ENCODE data around the gene SLC8A3. TPM values are rescaled to one million over a fixed set of nuclear protein-coding genes. Genes with fewer than 3 reads are reported as not detected.

SLC8A3 gene
- total RNA-seq, 1 experiment from 2014 or later = 0.13 TPM

DNA sequence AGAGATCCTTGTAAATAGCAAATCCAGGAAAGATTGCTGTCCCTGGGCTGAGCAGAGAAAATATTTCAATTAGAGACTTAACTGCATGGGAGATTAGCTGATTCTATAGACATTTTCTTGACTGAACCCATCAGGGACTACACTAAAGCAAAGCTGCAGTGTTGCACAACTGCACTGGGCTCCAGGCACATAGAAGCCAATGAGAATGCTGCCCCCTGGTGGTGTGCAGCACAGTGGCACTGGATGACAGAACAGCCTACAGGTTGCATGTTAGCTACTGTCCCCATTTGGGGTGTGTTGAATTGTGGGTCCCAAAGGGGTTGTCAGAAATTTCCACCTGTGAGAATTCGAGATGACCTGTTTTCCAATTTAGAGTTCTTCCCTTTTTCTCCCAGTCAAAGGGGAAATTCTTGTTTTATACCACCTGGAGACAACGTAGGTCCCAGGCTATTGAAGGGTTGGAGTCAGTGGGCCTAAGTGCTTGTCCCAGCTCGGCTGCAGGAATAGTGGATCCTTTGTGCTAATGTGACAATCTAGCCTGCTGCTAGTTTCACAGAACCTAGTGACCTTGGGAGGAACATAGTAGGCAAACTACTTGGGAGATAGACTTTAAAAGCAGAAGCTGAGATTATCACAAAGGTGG is 114.7 kb downstream of the SLC8A3 start:
- WGBS (ENCODE audit: extremely low coverage, insufficient read length, low lambda C conversion rate) = no CpG with 5 or more reads among the region's 3 CpGs
- Histone ChIP-seq H3K18ac (ENCODE audit: insufficient read length, low read depth, low read length) (no peak overlapping the region), H2BK120ac (ENCODE audit: low read depth, low read length, poor library complexity, severe bottlenecking) (no peak overlapping the region), H3K9ac (ENCODE audit: extremely low read depth, insufficient read length, low read length) (no peak overlapping the region), H3K9me3 (ENCODE audit: control insufficient read depth, low read depth, low read length) (no peaks in the 10 kb centered on the region), H3K14ac (ENCODE audit: insufficient read depth, low read length) (no peak overlapping the region), H3K4ac (ENCODE audit: low read depth, low read length) (no peak overlapping the region), H4K91ac (ENCODE audit: insufficient read length, low read depth, low read length) (no peak overlapping the region), H3K79me1 (ENCODE audit: insufficient read depth, low read depth, low read length, poor library complexity, severe bottlenecking) (no peaks in the 10 kb centered on the region), H4K8ac (replicated peaks; ENCODE audit: insufficient read length, low read depth, low read length) (no peak overlapping the region), H2BK20ac (ENCODE audit: low read depth, low read length, poor library complexity, severe bottlenecking) (no peak overlapping the region), H3T11ph (ENCODE audit: low read length) (no peak overlapping the region), H2BK12ac (ENCODE audit: insufficient read length, low read depth, low read length) (no peak overlapping the region), H4K20me1 (ENCODE audit: control insufficient read depth, insufficient read depth, insufficient read length) (no peaks in the 10 kb centered on the region), H3K27me3 (ENCODE audit: insufficient read depth, low read length) (no peaks in the 10 kb centered on the region), H2BK5ac (ENCODE audit: insufficient read length, low read length) (no peak overlapping the region), H3K23ac (ENCODE audit: insufficient read length, low read depth, low read length) (no peak overlapping the region), H3K79me2 (ENCODE audit: insufficient read depth, low read length) (no peaks in the 10 kb centered on the region), H3K23me2 (ENCODE audit: insufficient read length, low read depth, low read length, poor library complexity, severe bottlenecking) (no peaks in the 10 kb centered on the region), H3K4me2 (ENCODE audit: insufficient read depth, insufficient read length, low read length) (no peak overlapping the region), H3K27ac (ENCODE audit: insufficient read length, low read depth, low read length) (no peak overlapping the region), H2BK15ac (ENCODE audit: low read depth, low read length) (no peak overlapping the region), H4K5ac (ENCODE audit: insufficient read length, low read depth, low read length) (no peak overlapping the region), H2AK5ac (ENCODE audit: insufficient read length, low read length) (no peak overlapping the region), H3K4me1 (ENCODE audit: insufficient read depth, low read length) (no peaks in the 10 kb centered on the region; the same call in 1 of the 2 replicates), H3K56ac (ENCODE audit: insufficient read length, low read depth, low read length) (no peak overlapping the region), H2AFZ (ENCODE audit: low read length) (no peak overlapping the region)
- peak; percentile 83 for DNase-seq
- peaks cover 7% of the 10 kb centered on the region for H3K27me3 Mint-ChIP-seq (ENCODE audit: low read depth)
- no peaks in the 10 kb centered on the region for H3K36me3 Mint-ChIP-seq (ENCODE audit: insufficient read depth in 1 of 3, low read depth in 3 of 3)
- H3K9me3 Mint-ChIP-seq = no peaks in the 10 kb centered on the region
- H3K27ac Mint-ChIP-seq = 0 out of 7 replicates have a peak overlapping the region, but pooled peaks of 1 of the 3 experiments have one; percentile 41
- TF ChIP-seq, protein P1, sequence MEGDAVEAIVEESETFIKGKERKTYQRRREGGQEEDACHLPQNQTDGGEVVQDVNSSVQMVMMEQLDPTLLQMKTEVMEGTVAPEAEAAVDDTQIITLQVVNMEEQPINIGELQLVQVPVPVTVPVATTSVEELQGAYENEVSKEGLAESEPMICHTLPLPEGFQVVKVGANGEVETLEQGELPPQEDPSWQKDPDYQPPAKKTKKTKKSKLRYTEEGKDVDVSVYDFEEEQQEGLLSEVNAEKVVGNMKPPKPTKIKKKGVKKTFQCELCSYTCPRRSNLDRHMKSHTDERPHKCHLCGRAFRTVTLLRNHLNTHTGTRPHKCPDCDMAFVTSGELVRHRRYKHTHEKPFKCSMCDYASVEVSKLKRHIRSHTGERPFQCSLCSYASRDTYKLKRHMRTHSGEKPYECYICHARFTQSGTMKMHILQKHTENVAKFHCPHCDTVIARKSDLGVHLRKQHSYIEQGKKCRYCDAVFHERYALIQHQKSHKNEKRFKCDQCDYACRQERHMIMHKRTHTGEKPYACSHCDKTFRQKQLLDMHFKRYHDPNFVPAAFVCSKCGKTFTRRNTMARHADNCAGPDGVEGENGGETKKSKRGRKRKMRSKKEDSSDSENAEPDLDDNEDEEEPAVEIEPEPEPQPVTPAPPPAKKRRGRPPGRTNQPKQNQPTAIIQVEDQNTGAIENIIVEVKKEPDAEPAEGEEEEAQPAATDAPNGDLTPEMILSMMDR (conservative IDR thresholded peaks at IDR 0.05) = peak; percentile 98
- H3K4me1 Mint-ChIP-seq = peaks cover 3 to 16% of the 10 kb centered on the region in 2 experiments; a peak in 3 of 4 replicates
- no peak overlapping the region for H3K4me3 Mint-ChIP-seq

All from H9 (cell line).